ENCODE results near the gene ATP13A3. TPM values are rescaled to one million over a fixed set of nuclear protein-coding genes. Genes with fewer than 3 reads are reported as not detected.

Gene ATP13A3
- total RNA-seq, 2 experiments from 2014 or later: 56.3 to 57.0 TPM

DNA sequence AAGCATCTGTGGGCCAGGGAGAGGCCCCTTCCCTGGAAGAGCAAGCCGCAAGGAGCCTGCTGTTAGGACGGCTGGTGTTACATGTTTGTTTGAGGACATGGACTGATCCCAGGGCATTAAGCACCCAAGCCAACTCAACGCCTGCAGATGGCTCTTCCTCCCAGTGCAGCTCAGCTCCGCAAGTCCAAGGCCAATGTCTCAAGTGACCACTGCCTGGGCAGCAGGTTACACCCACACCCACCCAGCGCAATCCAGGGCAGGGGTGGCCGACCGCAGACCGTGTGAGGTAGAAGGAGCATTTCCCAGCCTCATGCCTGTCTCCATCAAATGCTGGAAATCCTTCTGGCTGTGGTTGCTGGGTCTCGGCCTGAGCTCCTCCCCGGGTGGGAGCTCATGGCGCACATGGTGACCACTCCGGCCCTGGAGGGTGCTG, 102.2 kb downstream of the ATP13A3 start:
- DNase-seq (no peak), ATAC-seq (ENCODE audit: low read depth) (no peak)
- Mint-ChIP-seq H3K4me1 (peaks cover 2% of the 10 kb centered on the region), H3K27ac (no peak overlapping the region), H3K36me3 (no peaks in the 10 kb centered on the region), H3K9me3 (peaks cover 2% of the 10 kb centered on the region), H3K27me3 (peaks cover 2% of the 10 kb centered on the region), H3K4me3 (no peak overlapping the region)
- POLR2A ChIA-PET: no interaction called here

- ATAC-seq (ENCODE audit: low read depth): no peak
- Mint-ChIP-seq H3K27ac (no peak overlapping the region), H3K9me3 (no peaks in the 10 kb centered on the region), H3K36me3 (no peaks in the 10 kb centered on the region), H3K27me3 (no peaks in the 10 kb centered on the region), H3K4me1 (peaks cover 2% of the 10 kb centered on the region), H3K4me3 (no peak overlapping the region)
- no peak for DNase-seq
- POLR2A ChIA-PET: no interaction called here
Measured at GRCh38 chr3:194384156-194384555, 102.6 kb downstream of the ATP13A3 start.

GRCh38 chr3:194383276-194383940, 103.4 kb downstream of the ATP13A3 start:
- no peak overlapping the region for H3K4me3 Mint-ChIP-seq
- no peaks in the 10 kb centered on the region for H3K36me3 Mint-ChIP-seq
- H3K9me3 Mint-ChIP-seq: no peaks in the 10 kb centered on the region
- DNase-seq: no peak
- H3K4me1 Mint-ChIP-seq: peaks cover 2% of the 10 kb centered on the region
- H3K27me3 Mint-ChIP-seq: no peaks in the 10 kb centered on the region
- no peak overlapping the region for H3K27ac Mint-ChIP-seq
- POLR2A ChIA-PET: no interaction called here
- no peak for ATAC-seq (ENCODE audit: low read depth)

GRCh38 chr3:194382892-194383223, 103.9 kb downstream of the ATP13A3 start:
- H3K27me3 Mint-ChIP-seq: no peaks in the 10 kb centered on the region
- DNase-seq (no peak), ATAC-seq (ENCODE audit: low read depth) (no peak)
- no peaks in the 10 kb centered on the region for H3K36me3 Mint-ChIP-seq
- no peak overlapping the region for H3K27ac Mint-ChIP-seq
- peaks cover 2% of the 10 kb centered on the region for H3K4me1 Mint-ChIP-seq
- no peak overlapping the region for H3K4me3 Mint-ChIP-seq
- H3K9me3 Mint-ChIP-seq: no peaks in the 10 kb centered on the region
- POLR2A ChIA-PET: no interaction called here

GRCh38 chr3:194382196-194382891, 104.5 kb downstream of the ATP13A3 start:
- no peak for DNase-seq
- Mint-ChIP-seq H3K27me3 (no peaks in the 10 kb centered on the region), H3K9me3 (no peaks in the 10 kb centered on the region), H3K27ac (no peak overlapping the region), H3K4me1 (peaks cover 2% of the 10 kb centered on the region), H3K36me3 (no peaks in the 10 kb centered on the region), H3K4me3 (no peak overlapping the region)
- POLR2A ChIA-PET: no interaction called here
- ATAC-seq (ENCODE audit: low read depth): no peak

DNA sequence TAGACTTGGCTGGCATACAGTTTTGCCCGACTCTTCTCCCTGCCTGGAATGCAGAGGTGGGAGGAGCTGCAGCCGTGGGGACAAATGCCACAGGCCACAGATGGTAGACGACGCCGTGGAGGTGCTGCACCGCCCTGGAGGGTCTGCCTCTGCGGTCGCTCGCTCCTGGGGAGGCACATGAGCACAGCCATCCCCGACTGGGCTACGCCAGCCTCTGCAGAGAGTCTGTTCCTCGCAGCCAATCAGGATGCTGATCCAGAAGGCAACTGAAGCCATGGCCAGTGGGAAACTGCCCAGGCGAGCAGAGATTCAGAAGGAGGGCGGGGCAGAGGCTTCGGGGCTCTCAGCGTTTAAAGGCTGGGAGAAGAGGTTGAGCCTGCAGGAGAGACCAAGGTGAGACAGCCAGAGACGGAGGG, 105.3 kb downstream of the ATP13A3 start:
- no peak overlapping the region for H3K4me3 Mint-ChIP-seq
- H3K36me3 Mint-ChIP-seq: no peaks in the 10 kb centered on the region
- no peak for DNase-seq
- POLR2A ChIA-PET: no interaction called here
- no peak for ATAC-seq (ENCODE audit: low read depth)
- no peaks in the 10 kb centered on the region for H3K9me3 Mint-ChIP-seq
- peaks cover 6% of the 10 kb centered on the region for H3K27me3 Mint-ChIP-seq
- H3K4me1 Mint-ChIP-seq: peaks cover 2% of the 10 kb centered on the region
- H3K27ac Mint-ChIP-seq: no peak overlapping the region

GRCh38 chr3:194380326-194380725, 106.5 kb downstream of the ATP13A3 start:
- Mint-ChIP-seq H3K9me3 (no peaks in the 10 kb centered on the region), H3K4me3 (no peak overlapping the region), H3K27ac (no peak overlapping the region), H3K36me3 (no peaks in the 10 kb centered on the region), H3K4me1 (peaks cover 2% of the 10 kb centered on the region), H3K27me3 (peaks cover 8% of the 10 kb centered on the region)
- POLR2A ChIA-PET: no interaction called here
- ATAC-seq (ENCODE audit: low read depth) (no peak), DNase-seq (no peak)

DNA sequence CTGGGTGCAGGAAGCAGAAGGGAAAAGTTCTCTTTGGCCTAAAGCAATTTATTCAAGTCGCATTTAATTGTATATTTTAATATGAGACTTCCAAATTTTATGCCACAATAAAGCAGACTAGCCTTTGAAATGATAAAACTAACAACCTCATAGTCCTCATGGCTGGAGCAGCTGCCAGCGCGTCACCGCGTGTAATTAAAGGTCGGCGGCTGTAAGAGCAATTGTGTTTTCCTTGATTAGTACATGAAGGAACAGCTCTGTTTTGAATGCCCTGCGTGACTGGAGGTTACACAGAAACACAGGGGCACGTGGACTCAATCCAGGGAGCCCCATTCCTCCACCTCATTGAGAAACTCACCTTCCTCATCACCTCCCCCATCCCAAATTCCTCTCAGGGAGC, 107.2 kb downstream of the ATP13A3 start:
- peaks cover 2% of the 10 kb centered on the region for H3K4me1 Mint-ChIP-seq
- H3K27ac Mint-ChIP-seq: no peak overlapping the region
- H3K27me3 Mint-ChIP-seq: peaks cover 10% of the 10 kb centered on the region
- H3K36me3 Mint-ChIP-seq: no peaks in the 10 kb centered on the region
- no peak for DNase-seq
- no peak for ATAC-seq (ENCODE audit: low read depth)
- no peaks in the 10 kb centered on the region for H3K9me3 Mint-ChIP-seq
- POLR2A ChIA-PET: no interaction called here
- H3K4me3 Mint-ChIP-seq: no peak overlapping the region

DNA sequence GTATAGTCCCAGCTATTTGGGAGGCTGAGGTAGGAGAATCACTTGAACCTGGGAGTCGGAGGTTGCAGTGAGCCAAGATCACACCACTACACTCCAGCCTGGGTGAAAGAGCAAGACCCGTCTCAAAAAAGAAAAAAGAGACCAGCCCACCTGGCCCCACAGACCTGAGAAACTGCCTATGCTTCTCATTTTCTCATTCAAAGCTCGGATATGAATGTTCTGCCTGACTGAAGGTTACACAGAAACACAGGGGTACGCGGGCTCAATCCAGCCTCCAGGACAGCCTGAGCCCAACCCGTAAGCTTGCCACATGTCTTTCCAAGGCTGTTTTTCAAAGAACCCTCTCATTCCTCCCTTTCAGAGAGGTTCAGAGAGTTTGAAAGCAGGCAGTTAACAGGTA, 107.6 kb downstream of the ATP13A3 start:
- POLR2A ChIA-PET: no interaction called here
- Mint-ChIP-seq H3K27ac (no peak overlapping the region), H3K4me1 (peaks cover 2% of the 10 kb centered on the region), H3K36me3 (no peaks in the 10 kb centered on the region), H3K27me3 (peaks cover 10% of the 10 kb centered on the region), H3K4me3 (no peak overlapping the region), H3K9me3 (no peaks in the 10 kb centered on the region)
- DNase-seq: no peak
- no peak for ATAC-seq (ENCODE audit: low read depth)

- Mint-ChIP-seq H3K27ac (no peak overlapping the region), H3K4me3 (no peak overlapping the region), H3K27me3 (peaks cover 10% of the 10 kb centered on the region), H3K9me3 (no peaks in the 10 kb centered on the region), H3K36me3 (no peaks in the 10 kb centered on the region), H3K4me1 (peaks cover 2% of the 10 kb centered on the region)
- POLR2A ChIA-PET: no interaction called here
- DNase-seq: no peak
- no peak for ATAC-seq (ENCODE audit: low read depth)
Measured at GRCh38 chr3:194377708-194378107, 109.1 kb downstream of the ATP13A3 start.

DNA sequence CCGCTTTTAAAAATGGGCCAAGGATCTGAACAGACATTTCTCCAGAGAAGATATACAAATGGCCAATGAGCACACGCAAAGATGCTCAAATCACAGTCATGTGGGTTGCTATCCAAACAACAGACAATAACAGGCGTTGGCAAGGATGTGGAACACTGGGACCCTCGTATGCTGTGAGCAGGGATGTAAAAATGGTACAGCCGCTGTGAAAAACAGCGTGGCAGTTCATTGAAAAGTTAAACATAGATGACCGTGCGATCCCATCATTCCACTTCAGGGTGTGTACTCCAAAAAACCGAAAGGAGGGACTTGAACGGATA, 110.6 kb downstream of the ATP13A3 start:
- POLR2A ChIA-PET: no interaction called here
- Mint-ChIP-seq H3K36me3 (no peaks in the 10 kb centered on the region), H3K9me3 (no peaks in the 10 kb centered on the region), H3K27me3 (peaks cover 12% of the 10 kb centered on the region), H3K27ac (no peak overlapping the region), H3K4me3 (no peak overlapping the region), H3K4me1 (no peaks in the 10 kb centered on the region)
- ATAC-seq (ENCODE audit: low read depth): no peak
- DNase-seq: no peak

DNA sequence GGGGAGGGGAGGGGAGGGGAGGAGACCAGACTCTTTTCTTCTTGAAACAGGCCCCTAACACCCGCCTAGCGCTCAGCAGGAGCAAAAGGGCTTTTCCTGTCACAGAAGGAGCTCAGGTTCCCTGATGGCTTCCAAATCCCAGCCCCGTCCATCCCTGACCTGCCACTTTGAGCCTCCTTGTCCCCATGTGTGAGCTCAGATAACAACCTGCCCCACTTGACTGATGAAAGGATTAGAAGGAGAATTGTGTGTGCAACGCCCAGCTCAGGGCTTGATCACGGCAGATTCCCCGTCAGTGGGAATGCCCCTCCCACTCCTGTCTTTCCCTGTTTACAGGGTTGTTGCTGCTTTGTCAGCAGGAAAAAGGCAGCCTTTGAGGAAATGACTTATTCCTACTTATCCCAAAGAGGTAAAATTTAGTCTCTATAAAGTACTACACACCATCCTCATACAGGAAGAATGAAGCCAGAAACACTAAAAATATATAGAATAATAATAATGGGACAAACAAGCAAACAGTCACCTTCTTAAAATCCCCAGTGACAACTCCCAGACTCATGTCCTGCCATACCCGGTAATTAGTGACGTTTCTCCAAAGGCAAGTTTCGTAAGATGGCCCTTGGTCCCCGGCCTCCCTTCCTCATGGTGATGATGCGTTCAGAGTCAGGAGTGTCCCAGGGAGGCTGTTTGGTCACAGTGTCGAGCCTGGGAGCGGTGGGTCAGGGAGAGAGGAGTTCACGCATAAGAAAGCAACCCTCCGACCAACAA, 111.1 kb downstream of the ATP13A3 start:
- no peak overlapping the region for H3K4me3 Mint-ChIP-seq
- POLR2A ChIA-PET: no interaction called here
- DNase-seq (no peak), ATAC-seq (ENCODE audit: low read depth) (no peak)
- no peaks in the 10 kb centered on the region for H3K4me1 Mint-ChIP-seq
- peaks cover 17% of the 10 kb centered on the region for H3K27me3 Mint-ChIP-seq
- H3K36me3 Mint-ChIP-seq: no peaks in the 10 kb centered on the region
- no peaks in the 10 kb centered on the region for H3K9me3 Mint-ChIP-seq
- no peak overlapping the region for H3K27ac Mint-ChIP-seq

GRCh38 chr3:194374935-194375334, 111.9 kb downstream of the ATP13A3 start:
- no peak overlapping the region for H3K27ac Mint-ChIP-seq
- no peaks in the 10 kb centered on the region for H3K36me3 Mint-ChIP-seq
- no peaks in the 10 kb centered on the region for H3K9me3 Mint-ChIP-seq
- ATAC-seq (ENCODE audit: low read depth) (no peak), DNase-seq (no peak)
- POLR2A ChIA-PET: no interaction called here
- H3K4me1 Mint-ChIP-seq: no peaks in the 10 kb centered on the region
- H3K27me3 Mint-ChIP-seq: peaks cover 24% of the 10 kb centered on the region
- H3K4me3 Mint-ChIP-seq: no peak overlapping the region

DNA sequence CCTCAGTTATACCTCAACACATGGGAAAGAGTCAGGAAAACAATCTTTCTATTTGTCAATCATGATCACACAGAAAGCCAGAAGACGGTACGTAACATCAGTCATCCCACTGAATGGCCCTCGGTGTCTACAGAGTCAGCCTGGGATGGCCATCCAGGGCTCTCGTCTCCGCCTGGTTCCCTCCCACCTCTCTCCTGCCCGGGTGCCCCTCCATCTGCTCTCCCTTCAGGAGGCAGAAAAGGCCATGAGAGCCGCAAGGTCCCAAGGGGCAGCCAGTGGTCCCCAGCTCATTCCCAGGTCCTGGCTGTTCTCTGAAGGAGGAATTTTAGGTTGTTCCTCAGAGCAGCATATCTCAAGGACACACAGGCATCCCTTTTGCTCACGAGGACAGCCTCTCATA, 112.9 kb downstream of the ATP13A3 start:
- POLR2A ChIA-PET: no interaction called here
- H3K27ac Mint-ChIP-seq: no peak overlapping the region
- DNase-seq: no peak

More for the DNA sequence above, 112.9 kb downstream of the ATP13A3 start:
- no peaks in the 10 kb centered on the region for H3K9me3 Mint-ChIP-seq
- ATAC-seq (ENCODE audit: low read depth): no peak
- H3K27me3 Mint-ChIP-seq: peaks cover 35% of the 10 kb centered on the region
- H3K36me3 Mint-ChIP-seq: no peaks in the 10 kb centered on the region
- no peak overlapping the region for H3K4me3 Mint-ChIP-seq
- H3K4me1 Mint-ChIP-seq: no peaks in the 10 kb centered on the region
